PC-9 (cell line): ENCODE measurements around the gene JADE1. TPM values are rescaled to one million over a fixed set of nuclear protein-coding genes. Genes with fewer than 3 reads are reported as not detected.

Experiments
- BruUV-seq: library from RNA; stranded (reverse); fragments of 400-500 nt; replicated peaks from 2 replicates; lab custom pipeline; 2021; lab: Mats Ljungman, UMichigan
- CTCF ChIA-PET: fragments of 300-600 bp; sonication (Branson Sonifier 250); formaldehyde crosslinking; loops from one replicate; lab custom pipeline; 2022; ENCODE audit warnings: antibody characterized with exemption; lab: Charles Lee
- POLR2A ChIA-PET: fragments of 300-600 bp; sonication (Branson Sonifier 250); formaldehyde crosslinking; loops from one replicate; lab custom pipeline; 2022; ENCODE audit warnings: antibody characterized with exemption; ENCODE audit not compliant: unreplicated experiment; lab: Charles Lee
- DNase-seq, 2 experiments: peaks; one replicate each; pipeline versions ENCODE4 v3.0.0 to v3.0.0-alpha.2; 2015 to 2022; ENCODE audit warnings: mixed read lengths in 1 of 2
- H2AFZ ChIP-seq: fragments of 200-600 bp; sonication (generic); 2 replicates; pipeline ENCODE4 v1.8.1; 2017; ENCODE audit warnings: antibody characterized with exemption
- H3F3A ChIP-seq: fragments of 200-600 bp; sonication (generic); 2 replicates; pipeline ENCODE4 v1.8.1; 2017; ENCODE audit warnings: antibody characterized with exemption, mild to moderate bottlenecking, low read depth; ENCODE audit not compliant: insufficient read depth
- H3K27ac ChIP-seq: fragments of 200-600 bp; sonication (generic); 2 replicates; pipeline ENCODE4 v1.6.1; 2016; ENCODE audit warnings: mixed run types
- H3K27me3 ChIP-seq: fragments of 200-600 bp; sonication (generic); 2 replicates; pipeline ENCODE4 v1.6.1; 2016; ENCODE audit warnings: low read depth, mixed run types; ENCODE audit not compliant: insufficient read depth
- H3K36me3 ChIP-seq: fragments of 200-600 bp; sonication (generic); 2 replicates; pipeline ENCODE4 v1.6.1; 2016; ENCODE audit warnings: low read depth, mixed run types
- H3K4me1 ChIP-seq: fragments of 200-600 bp; sonication (generic); replicated peaks from 2 replicates; pipeline ENCODE4 v1.6.1; 2016; ENCODE audit warnings: mixed run types; ENCODE audit not compliant: insufficient read depth
- H3K4me2 ChIP-seq: fragments of 200-600 bp; sonication (generic); 2 replicates; pipeline ENCODE4 v1.6.1; 2017; ENCODE audit warnings: mixed run types
- H3K4me3 ChIP-seq: fragments of 200-600 bp; sonication (generic); 2 replicates; pipeline ENCODE4 v1.6.1; 2016; ENCODE audit warnings: mixed run types
- H3K79me2 ChIP-seq: fragments of 200-600 bp; sonication (generic); 2 replicates; pipeline ENCODE4 v1.6.1; 2017; ENCODE audit warnings: low read depth, mixed run types
- H3K9me2 ChIP-seq: fragments of 200-600 bp; sonication (generic); 2 replicates; pipeline ENCODE4 v1.8.1; 2017; ENCODE audit warnings: mild to moderate bottlenecking; ENCODE audit not compliant: insufficient read depth
- H3K9me3 ChIP-seq: fragments of 200-600 bp; sonication (generic); 2 replicates; pipeline ENCODE4 v1.8.1; 2016; ENCODE audit warnings: low read depth; ENCODE audit not compliant: insufficient read depth
- H4K20me1 ChIP-seq: fragments of 200-600 bp; sonication (generic); 2 replicates; pipeline ENCODE4 v1.8.1; 2017; ENCODE audit not compliant: insufficient read depth
- CTCF ChIP-seq: fragments of 200-600 bp; sonication (generic); conservative IDR thresholded peaks from 2 replicates; pipeline ENCODE4 v1.6.1; 2017; ENCODE audit warnings: mixed run types, antibody characterized with exemption, mild to moderate bottlenecking, moderate library complexity
- EZH2 ChIP-seq: fragments of 200-600 bp; sonication (generic); IDR thresholded peaks from 2 replicates; pipeline ENCODE4 v1.8.0; 2017; ENCODE audit warnings: antibody characterized with exemption, low read depth
- intact Hi-C: fragments of 100-400 bp; cut with micrococcal nuclease; formaldehyde crosslinking; loops from one replicate; pipeline ENCODE4 v1.10.0; 2022; ENCODE audit not compliant: unreplicated experiment
- total RNA-seq: library from RNA; stranded (reverse); gene quantifications from 2 replicates; pipeline ENCODE4 v1.2.3, GENCODE V29; 2021

Gene JADE1
- total RNA-seq, 1 experiment from 2014 or later = 23.1 TPM

DNA sequence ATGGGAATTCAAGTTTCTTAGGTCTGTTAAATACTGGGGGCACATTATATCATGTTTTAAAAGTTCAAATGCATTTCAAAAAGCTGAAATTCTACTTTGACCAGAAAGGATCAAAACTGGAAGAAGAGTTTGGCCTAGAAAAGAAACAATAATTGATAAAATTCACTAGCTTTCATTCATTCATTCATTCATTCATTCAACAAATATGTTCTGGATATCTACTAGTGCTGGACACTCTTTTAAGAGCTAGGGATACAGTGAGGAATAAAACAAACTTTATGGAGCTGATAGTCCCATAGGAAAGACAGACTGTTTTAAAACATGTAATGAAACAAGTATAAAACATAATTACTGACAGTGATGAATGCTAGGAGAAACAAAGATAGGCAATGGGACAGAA, 106.0 kb downstream of the JADE1 start:
- no peak for DNase-seq
- Histone ChIP-seq H3K9me3 (no peaks in the 10 kb centered on the region), H3K4me2 (no peak overlapping the region), H3K79me2 (no peaks in the 10 kb centered on the region), H3K27me3 (no peaks in the 10 kb centered on the region), H2AFZ (no peak overlapping the region), H3K4me1 (no peaks in the 10 kb centered on the region), H4K20me1 (no peaks in the 10 kb centered on the region), H3K36me3 (no peaks in the 10 kb centered on the region), H3F3A (no peaks in the 10 kb centered on the region), H3K4me3 (no peak overlapping the region), H3K27ac (no peak overlapping the region), H3K9me2 (no peaks in the 10 kb centered on the region)
- BruUV-seq = no TSS peak
- POLR2A ChIA-PET = interaction anchor here (0.6 kb wide), 1 partner anchor 12 kb away, joined by 5 read pairs; no protein-coding TSS in a partner anchor
- intact Hi-C loops = no loop called here
- CTCF ChIA-PET = no interaction called here
- TF ChIP-seq EZH2 (no peak), CTCF (no peak)

DNA sequence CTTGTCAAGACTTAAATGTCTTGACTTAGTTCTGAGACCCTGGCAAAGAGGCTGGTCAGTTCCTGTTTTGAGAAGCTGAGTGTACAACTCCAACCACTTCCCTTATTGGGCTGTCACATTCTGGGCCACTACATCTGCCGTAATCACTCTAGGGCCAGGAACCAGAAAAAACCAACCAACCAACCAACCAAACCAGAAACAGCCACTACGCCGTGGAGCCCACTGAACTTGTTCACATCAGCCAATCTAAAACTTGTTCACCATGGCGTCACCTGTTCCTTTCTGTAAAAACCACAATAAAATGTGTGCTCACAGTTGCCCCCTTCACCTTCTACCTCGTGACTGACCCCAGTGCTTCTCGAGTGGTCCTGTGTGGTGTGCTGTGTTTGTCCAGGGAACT, 107.3 kb downstream of the JADE1 start:
- POLR2A ChIA-PET = no interaction called here
- Histone ChIP-seq H3F3A (no peaks in the 10 kb centered on the region), H3K79me2 (no peaks in the 10 kb centered on the region), H3K9me3 (no peaks in the 10 kb centered on the region), H3K27me3 (no peaks in the 10 kb centered on the region), H3K4me1 (no peaks in the 10 kb centered on the region), H3K4me3 (no peak overlapping the region), H3K9me2 (no peaks in the 10 kb centered on the region), H3K27ac (no peak overlapping the region), H3K36me3 (no peaks in the 10 kb centered on the region), H4K20me1 (no peaks in the 10 kb centered on the region), H3K4me2 (no peak overlapping the region), H2AFZ (no peak overlapping the region)
- DNase-seq = no peak
- TF ChIP-seq CTCF (no peak), EZH2 (no peak)
- CTCF ChIA-PET = no interaction called here
- no TSS peak for BruUV-seq
- intact Hi-C loops = no loop called here

DNA sequence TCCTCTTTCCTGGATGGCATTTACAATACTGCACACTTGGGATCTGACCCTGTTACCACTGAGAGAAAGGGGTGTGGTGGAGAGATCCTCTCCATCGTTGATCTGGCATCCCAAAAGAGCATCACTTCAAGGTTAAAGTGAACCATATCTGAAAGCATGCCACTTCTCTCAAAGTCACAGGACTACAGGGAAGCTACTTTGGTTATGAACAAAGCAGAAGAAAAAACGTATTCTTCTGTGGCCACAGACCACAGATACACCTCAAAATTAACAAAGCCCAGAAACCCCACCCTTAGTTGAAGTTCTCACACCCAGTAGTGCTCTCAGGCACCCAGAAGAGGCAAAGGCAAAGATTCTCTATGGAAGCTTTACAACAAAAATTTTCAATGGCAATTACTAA, 108.3 kb downstream of the JADE1 start:
- H2AFZ ChIP-seq = no peak overlapping the region
- no peaks in the 10 kb centered on the region for H3K36me3 ChIP-seq
- no peaks in the 10 kb centered on the region for H3K9me2 ChIP-seq
- TF ChIP-seq EZH2 (no peak), CTCF (no peak)
- H3K4me1 ChIP-seq = no peaks in the 10 kb centered on the region
- no peak overlapping the region for H3K4me2 ChIP-seq
- no TSS peak for BruUV-seq
- H4K20me1 ChIP-seq = no peaks in the 10 kb centered on the region
- POLR2A ChIA-PET = no interaction called here
- no peaks in the 10 kb centered on the region for H3K9me3 ChIP-seq
- no peak overlapping the region for H3K4me3 ChIP-seq
- no peaks in the 10 kb centered on the region for H3F3A ChIP-seq
- H3K27ac ChIP-seq = no peak overlapping the region
- H3K79me2 ChIP-seq = no peaks in the 10 kb centered on the region
- intact Hi-C loops = no loop called here
- CTCF ChIA-PET = no interaction called here
- no peaks in the 10 kb centered on the region for H3K27me3 ChIP-seq
- no peak for DNase-seq
